ENCODE results near the gene TNRC6B.

Gene TNRC6B

DNA sequence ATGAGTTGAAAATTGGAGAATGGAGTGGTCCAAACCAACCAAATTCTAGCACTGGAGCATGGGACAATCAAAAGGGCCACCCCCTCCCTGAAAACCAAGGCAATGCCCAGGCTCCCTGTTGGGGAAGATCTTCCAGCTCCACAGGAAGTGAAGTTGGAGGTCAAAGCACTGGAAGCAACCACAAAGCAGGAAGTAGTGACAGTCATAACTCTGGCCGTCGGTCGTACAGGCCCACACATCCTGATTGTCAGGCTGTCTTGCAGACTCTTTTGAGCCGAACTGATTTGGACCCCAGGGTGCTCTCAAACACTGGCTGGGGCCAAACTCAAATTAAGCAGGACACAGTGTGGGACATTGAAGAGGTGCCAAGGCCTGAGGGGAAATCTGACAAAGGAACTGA is 88.1 kb downstream of the TNRC6B start:
- Histone ChIP-seq H3K4me1 (ENCODE audit: control insufficient read depth in 5 of 5, insufficient read depth in 5 of 5, low read length in 5 of 5) (peaks cover 0 to 16% (median 11%) of the 10 kb centered on the region in 5 donors), H3K36me3 (ENCODE audit: control insufficient read depth in 5 of 5, insufficient read depth in 5 of 5, low read length in 5 of 5) (peaks cover 3 to 46% (median 26%) of the 10 kb centered on the region in 5 donors), H3K9me3 (ENCODE audit: control insufficient read depth in 5 of 5, low read length in 5 of 5) (no peaks in the 10 kb centered on the region), H3K9ac (ENCODE audit: low read length in 5 of 5) (no peak overlapping the region), H3K27ac (ENCODE audit: low read depth, low read length) (no peak overlapping the region), H3K4me3 (ENCODE audit: low read depth in 1 of 5, low read length in 5 of 5) (no peak overlapping the region), H3K27me3 (ENCODE audit: control insufficient read depth in 5 of 5, insufficient read depth in 4 of 5, low read length in 5 of 5) (no peaks in the 10 kb centered on the region)

- no peak overlapping the region for H3K9ac ChIP-seq (ENCODE audit: low read length in 5 of 5)
- H3K9me3 ChIP-seq (ENCODE audit: control insufficient read depth in 5 of 5, low read length in 5 of 5) = no peaks in the 10 kb centered on the region
- H3K27me3 ChIP-seq (ENCODE audit: control insufficient read depth in 5 of 5, insufficient read depth in 4 of 5, low read length in 5 of 5) = no peaks in the 10 kb centered on the region
- peaks cover 0 to 22% (median 17%) of the 10 kb centered on the region in 5 donors for H3K4me1 ChIP-seq (ENCODE audit: control insufficient read depth in 5 of 5, insufficient read depth in 5 of 5, low read length in 5 of 5)
- peaks cover 7 to 31% (median 16%) of the 10 kb centered on the region in 5 donors for H3K36me3 ChIP-seq (ENCODE audit: control insufficient read depth in 5 of 5, insufficient read depth in 5 of 5, low read length in 5 of 5)
- no peak overlapping the region for H3K4me3 ChIP-seq (ENCODE audit: low read depth in 1 of 5, low read length in 5 of 5)
- no peak overlapping the region for H3K27ac ChIP-seq (ENCODE audit: low read depth, low read length)
These were observed 92.3 kb downstream of the TNRC6B start for GRCh38 chr22:40270031-40270430.

DNA sequence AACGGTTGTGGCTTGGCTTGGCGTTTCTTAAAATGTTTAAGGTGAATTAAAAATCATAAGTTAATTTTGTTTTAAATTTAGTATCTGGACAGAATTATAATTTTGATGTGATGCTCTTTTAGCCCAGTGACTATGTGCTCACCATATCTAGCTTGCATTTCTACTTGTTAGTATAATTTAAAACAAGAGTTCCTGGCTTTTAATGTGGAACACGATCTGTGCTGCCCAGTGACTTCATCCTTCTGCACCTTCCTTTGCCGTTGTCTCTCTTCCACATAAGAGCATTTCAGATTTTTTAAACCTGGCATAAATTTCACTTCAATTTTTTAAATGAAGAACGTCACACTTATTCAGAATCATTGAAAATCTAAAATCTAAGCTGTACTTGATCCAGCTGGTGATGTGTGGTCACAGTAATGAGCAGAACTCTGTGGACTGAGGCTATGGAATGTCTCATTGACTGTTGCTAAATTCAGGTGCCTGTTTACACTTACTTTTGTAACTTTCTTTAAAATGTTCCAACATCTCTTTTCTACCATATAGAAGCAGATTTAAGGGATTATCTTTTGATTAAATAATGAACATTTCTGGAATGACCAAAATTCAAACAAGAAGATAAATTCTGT is 93.1 kb downstream of the TNRC6B start:
- Histone ChIP-seq H3K36me3 (ENCODE audit: control insufficient read depth in 5 of 5, insufficient read depth in 5 of 5, low read length in 5 of 5) (peaks cover 7 to 23% (median 10%) of the 10 kb centered on the region in 5 donors), H3K9me3 (ENCODE audit: control insufficient read depth in 5 of 5, low read length in 5 of 5) (no peaks in the 10 kb centered on the region), H3K27me3 (ENCODE audit: control insufficient read depth in 5 of 5, insufficient read depth in 4 of 5, low read length in 5 of 5) (no peaks in the 10 kb centered on the region), H3K9ac (ENCODE audit: low read length in 5 of 5) (no peak overlapping the region), H3K4me1 (ENCODE audit: control insufficient read depth in 5 of 5, insufficient read depth in 5 of 5, low read length in 5 of 5) (peaks cover 0 to 23% (median 13%) of the 10 kb centered on the region in 5 donors), H3K4me3 (ENCODE audit: low read depth in 1 of 5, low read length in 5 of 5) (no peak overlapping the region), H3K27ac (ENCODE audit: low read depth, low read length) (peak overlapping the region; percentile 60)

DNA sequence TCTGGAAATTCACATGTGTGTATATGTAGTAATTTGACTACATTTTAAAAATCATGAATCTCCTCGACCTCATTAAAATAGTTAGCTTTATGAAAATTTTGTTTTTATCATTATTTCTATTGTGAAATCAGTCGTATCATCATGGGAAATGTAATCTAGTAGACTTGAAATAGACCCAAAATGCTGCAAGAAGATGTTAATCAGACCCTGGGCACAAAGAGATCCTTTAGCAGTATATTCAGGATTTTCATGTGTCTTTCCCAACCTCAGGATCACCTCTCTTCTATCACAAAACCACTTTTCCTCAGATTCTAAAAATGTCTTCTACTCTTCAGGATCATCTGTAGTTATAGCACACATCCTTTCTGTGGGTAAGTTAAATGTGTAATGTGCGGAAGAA is 93.7 kb downstream of the TNRC6B start:
- Histone ChIP-seq H3K9ac (ENCODE audit: low read length in 5 of 5) (no peak overlapping the region), H3K27ac (ENCODE audit: low read depth, low read length) (peak overlapping the region; percentile 60), H3K4me3 (ENCODE audit: low read depth in 1 of 5, low read length in 5 of 5) (no peak overlapping the region), H3K27me3 (ENCODE audit: control insufficient read depth in 5 of 5, insufficient read depth in 4 of 5, low read length in 5 of 5) (no peaks in the 10 kb centered on the region), H3K4me1 (ENCODE audit: control insufficient read depth in 5 of 5, insufficient read depth in 5 of 5, low read length in 5 of 5) (peaks cover 3 to 28% (median 16%) of the 10 kb centered on the region in 5 donors), H3K36me3 (ENCODE audit: control insufficient read depth in 5 of 5, insufficient read depth in 5 of 5, low read length in 5 of 5) (peaks cover 7 to 20% (median 10%) of the 10 kb centered on the region in 5 donors), H3K9me3 (ENCODE audit: control insufficient read depth in 5 of 5, low read length in 5 of 5) (no peaks in the 10 kb centered on the region)

DNA sequence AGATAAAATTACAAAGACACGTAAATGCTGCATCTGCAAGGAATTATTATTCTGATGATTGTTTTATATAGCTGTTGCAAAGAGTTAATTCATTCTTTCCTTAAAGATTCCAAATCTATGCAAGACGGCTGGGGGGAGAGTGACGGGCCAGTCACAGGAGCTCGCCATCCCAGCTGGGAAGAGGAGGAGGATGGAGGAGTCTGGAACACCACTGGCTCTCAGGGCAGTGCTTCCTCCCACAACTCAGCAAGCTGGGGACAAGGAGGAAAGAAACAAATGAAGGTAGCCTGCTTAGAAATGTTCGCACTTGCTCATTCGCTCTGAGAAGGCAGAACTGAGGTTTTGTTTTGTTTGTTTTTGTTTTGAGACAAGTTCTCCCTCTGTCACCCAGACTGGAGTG is 95.6 kb downstream of the TNRC6B start:
- Histone ChIP-seq H3K36me3 (ENCODE audit: control insufficient read depth in 5 of 5, insufficient read depth in 5 of 5, low read length in 5 of 5) (peaks cover 4 to 14% (median 11%) of the 10 kb centered on the region in 5 donors), H3K27me3 (ENCODE audit: control insufficient read depth in 5 of 5, insufficient read depth in 4 of 5, low read length in 5 of 5) (no peaks in the 10 kb centered on the region), H3K9ac (ENCODE audit: low read length in 5 of 5) (no peak overlapping the region), H3K4me1 (ENCODE audit: control insufficient read depth in 5 of 5, insufficient read depth in 5 of 5, low read length in 5 of 5) (peaks cover 4 to 44% (median 27%) of the 10 kb centered on the region in 5 donors), H3K9me3 (ENCODE audit: control insufficient read depth in 5 of 5, low read length in 5 of 5) (no peaks in the 10 kb centered on the region), H3K27ac (ENCODE audit: low read depth, low read length) (no peak overlapping the region), H3K4me3 (ENCODE audit: low read depth in 1 of 5, low read length in 5 of 5) (no peak overlapping the region)

DNA sequence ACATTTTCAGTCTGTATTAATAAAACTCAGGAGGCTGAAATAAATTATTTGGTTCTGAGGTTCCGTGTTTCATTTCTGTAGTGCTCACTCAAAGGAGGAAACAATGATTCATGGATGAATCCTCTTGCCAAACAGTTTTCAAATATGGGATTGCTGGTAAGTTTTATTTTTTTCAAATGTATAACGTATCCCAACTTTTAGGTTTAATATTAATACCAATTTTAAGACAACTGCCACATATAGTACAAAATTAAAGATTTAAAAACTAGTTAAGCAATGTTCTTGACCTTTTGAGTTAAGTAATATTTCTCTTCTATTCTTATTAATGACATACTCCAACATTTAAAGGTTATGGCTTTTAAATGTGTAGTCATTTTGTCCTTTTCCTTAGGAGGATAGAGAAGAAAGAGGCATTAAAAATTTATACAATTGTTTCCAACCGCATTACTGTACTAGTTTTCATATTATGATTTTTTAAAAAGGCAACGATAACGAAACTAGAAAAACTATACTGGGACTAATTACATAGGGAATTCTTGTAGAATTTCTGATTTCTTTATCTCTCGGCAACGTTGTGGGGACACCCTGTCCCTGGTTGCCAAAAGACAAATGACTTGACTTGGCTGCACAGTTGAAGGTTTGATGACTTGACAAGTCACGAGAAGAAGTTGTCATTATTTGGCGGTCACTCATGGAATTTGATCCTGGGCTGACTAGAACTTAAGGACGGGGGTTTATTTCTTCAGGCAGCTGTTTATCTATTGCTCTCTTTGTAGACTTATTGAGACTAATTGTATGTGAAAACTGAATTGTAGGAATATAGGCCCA is 99.5 kb downstream of the TNRC6B start:
- H3K4me1 ChIP-seq (ENCODE audit: control insufficient read depth in 5 of 5, insufficient read depth in 5 of 5, low read length in 5 of 5) = peaks cover 4 to 31% (median 17%) of the 10 kb centered on the region in 5 donors
- peak overlapping the region; percentile 92 for H3K27ac ChIP-seq (ENCODE audit: low read depth, low read length)
- H3K9me3 ChIP-seq (ENCODE audit: control insufficient read depth in 5 of 5, low read length in 5 of 5) = no peaks in the 10 kb centered on the region
- no peaks in the 10 kb centered on the region for H3K27me3 ChIP-seq (ENCODE audit: control insufficient read depth in 5 of 5, insufficient read depth in 4 of 5, low read length in 5 of 5)
- H3K36me3 ChIP-seq (ENCODE audit: control insufficient read depth in 5 of 5, insufficient read depth in 5 of 5, low read length in 5 of 5) = peaks cover 12 to 49% (median 29%) of the 10 kb centered on the region in 5 donors
- H3K9ac ChIP-seq (ENCODE audit: low read length in 5 of 5) = peak overlapping the region; percentile 9 to 91 (median 64)
- peak overlapping the region; percentile 43 to 75 (median 62) for H3K4me3 ChIP-seq (ENCODE audit: low read depth in 1 of 5, low read length in 5 of 5)

DNA sequence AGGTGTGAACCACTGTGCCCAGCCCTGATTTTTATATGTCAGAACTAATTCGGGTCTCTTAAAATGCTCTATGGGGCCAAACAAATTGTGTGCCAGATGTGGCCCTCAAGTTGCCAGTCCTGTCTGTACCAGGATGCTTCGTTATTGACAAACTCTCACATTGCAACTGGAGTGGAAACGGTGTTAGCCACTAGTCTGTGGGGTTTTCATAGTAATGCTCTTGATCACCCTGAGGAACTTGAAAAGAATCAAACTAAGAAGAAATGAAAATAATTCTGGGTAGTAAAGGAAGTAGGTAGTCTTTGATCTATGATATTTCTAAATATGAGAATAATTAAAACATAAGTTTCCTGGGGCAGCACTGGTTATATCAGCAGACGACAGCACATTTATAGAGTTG is 101.3 kb downstream of the TNRC6B start:
- H3K9ac ChIP-seq (ENCODE audit: low read length in 5 of 5) = no peak overlapping the region
- no peaks in the 10 kb centered on the region for H3K9me3 ChIP-seq (ENCODE audit: control insufficient read depth in 5 of 5, low read length in 5 of 5)
- peaks cover 4 to 30% (median 17%) of the 10 kb centered on the region in 5 donors for H3K4me1 ChIP-seq (ENCODE audit: control insufficient read depth in 5 of 5, insufficient read depth in 5 of 5, low read length in 5 of 5)
- H3K27me3 ChIP-seq (ENCODE audit: control insufficient read depth in 5 of 5, insufficient read depth in 4 of 5, low read length in 5 of 5) = no peaks in the 10 kb centered on the region
- no peak overlapping the region for H3K27ac ChIP-seq (ENCODE audit: low read depth, low read length)
- no peak overlapping the region for H3K4me3 ChIP-seq (ENCODE audit: low read depth in 1 of 5, low read length in 5 of 5)
- peaks cover 16 to 42% (median 25%) of the 10 kb centered on the region in 5 donors for H3K36me3 ChIP-seq (ENCODE audit: control insufficient read depth in 5 of 5, insufficient read depth in 5 of 5, low read length in 5 of 5)

DNA sequence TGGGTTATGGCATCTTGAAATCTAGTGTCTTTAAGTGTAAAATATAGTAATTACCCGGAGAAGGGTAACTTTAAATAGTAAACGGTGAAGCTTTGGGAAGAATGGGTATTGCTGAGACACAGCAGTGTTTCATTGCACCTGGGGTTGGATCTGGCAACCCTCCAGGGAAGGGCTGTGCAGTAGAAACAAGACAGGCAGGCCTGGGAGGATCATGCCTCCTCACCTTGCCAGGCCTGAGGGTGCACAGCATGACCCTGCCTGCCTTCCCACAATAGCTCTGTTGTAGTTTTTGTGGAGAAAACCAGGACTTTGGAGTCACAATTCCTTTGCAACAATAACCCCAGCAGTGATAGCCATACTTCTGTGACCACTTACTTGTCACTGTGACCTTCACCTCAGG is 104.0 kb downstream of the TNRC6B start:
- H3K4me1 ChIP-seq (ENCODE audit: control insufficient read depth in 5 of 5, insufficient read depth in 5 of 5, low read length in 5 of 5) = peaks cover 0 to 19% (median 10%) of the 10 kb centered on the region in 5 donors
- no peak overlapping the region for H3K4me3 ChIP-seq (ENCODE audit: low read depth in 1 of 5, low read length in 5 of 5)
- H3K9ac ChIP-seq (ENCODE audit: low read length in 5 of 5) = no peak overlapping the region
- no peak overlapping the region for H3K27ac ChIP-seq (ENCODE audit: low read depth, low read length)
- H3K9me3 ChIP-seq (ENCODE audit: control insufficient read depth in 5 of 5, low read length in 5 of 5) = no peaks in the 10 kb centered on the region
- H3K27me3 ChIP-seq (ENCODE audit: control insufficient read depth in 5 of 5, insufficient read depth in 4 of 5, low read length in 5 of 5) = no peaks in the 10 kb centered on the region
- peaks cover 17 to 58% (median 38%) of the 10 kb centered on the region in 5 donors for H3K36me3 ChIP-seq (ENCODE audit: control insufficient read depth in 5 of 5, insufficient read depth in 5 of 5, low read length in 5 of 5)

DNA sequence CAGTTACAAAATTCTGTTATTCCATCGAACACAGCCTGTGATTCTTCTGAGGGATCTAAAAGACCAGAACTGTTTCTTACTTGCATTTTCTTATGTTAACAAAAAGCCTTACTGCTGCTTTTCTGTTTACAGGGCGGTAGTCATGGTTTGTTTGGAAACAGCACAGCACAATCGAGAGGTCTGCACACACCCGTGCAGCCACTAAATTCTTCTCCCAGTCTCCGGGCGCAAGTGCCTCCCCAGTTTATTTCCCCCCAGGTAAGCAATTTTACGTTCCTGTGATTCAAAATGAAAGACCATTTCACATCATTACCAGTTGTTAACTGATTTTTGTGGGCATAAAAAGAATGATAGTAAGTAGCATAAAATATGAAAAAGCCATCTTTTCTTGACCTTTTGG is 107.8 kb downstream of the TNRC6B start:
- H3K36me3 ChIP-seq (ENCODE audit: control insufficient read depth in 5 of 5, insufficient read depth in 5 of 5, low read length in 5 of 5) = peaks cover 22 to 62% (median 51%) of the 10 kb centered on the region in 5 donors
- no peak overlapping the region for H3K9ac ChIP-seq (ENCODE audit: low read length in 5 of 5)
- no peak overlapping the region for H3K4me3 ChIP-seq (ENCODE audit: low read depth in 1 of 5, low read length in 5 of 5)
- H3K4me1 ChIP-seq (ENCODE audit: control insufficient read depth in 5 of 5, insufficient read depth in 5 of 5, low read length in 5 of 5) = peaks cover 0 to 6% (median 0%) of the 10 kb centered on the region in 5 donors
- H3K27ac ChIP-seq (ENCODE audit: low read depth, low read length) = no peak overlapping the region
- no peaks in the 10 kb centered on the region for H3K9me3 ChIP-seq (ENCODE audit: control insufficient read depth in 5 of 5, low read length in 5 of 5)
- no peaks in the 10 kb centered on the region for H3K27me3 ChIP-seq (ENCODE audit: control insufficient read depth in 5 of 5, insufficient read depth in 4 of 5, low read length in 5 of 5)

- Histone ChIP-seq H3K36me3 (ENCODE audit: control insufficient read depth in 5 of 5, insufficient read depth in 5 of 5, low read length in 5 of 5) (peaks cover 20 to 81% (median 60%) of the 10 kb centered on the region in 5 donors), H3K9me3 (ENCODE audit: control insufficient read depth in 5 of 5, low read length in 5 of 5) (no peaks in the 10 kb centered on the region), H3K4me1 (ENCODE audit: control insufficient read depth in 5 of 5, insufficient read depth in 5 of 5, low read length in 5 of 5) (no peaks in the 10 kb centered on the region), H3K4me3 (ENCODE audit: low read depth in 1 of 5, low read length in 5 of 5) (no peak overlapping the region), H3K27ac (ENCODE audit: low read depth, low read length) (no peak overlapping the region), H3K9ac (ENCODE audit: low read length in 5 of 5) (no peak overlapping the region), H3K27me3 (ENCODE audit: control insufficient read depth in 5 of 5, insufficient read depth in 4 of 5, low read length in 5 of 5) (no peaks in the 10 kb centered on the region)
These were observed 112.3 kb downstream of the TNRC6B start for GRCh38 chr22:40289991-40290459.

All from subcutaneous abdominal adipose tissue (tissue), 5 donors.